OCI-LY3 (cell line): ENCODE results near the gene CHMP4A.

Experiments used
- CTCF ChIP-seq: fragments of 200-600, 300-600 bp; sonication (generic); IDR thresholded peaks from 2 replicates; pipeline ENCODE4 v1.5.1; 2014; ENCODE audit warnings: antibody characterized with exemption, low read length, low read depth
- EZH2phosphoT487 ChIP-seq: fragments of 200-600 bp; shearing (Covaris generic); IDR thresholded peaks from 2 replicates; pipeline ENCODE4 v1.6.1; 2018; ENCODE audit warnings: antibody characterized with exemption, mixed run types, low read depth

DNA sequence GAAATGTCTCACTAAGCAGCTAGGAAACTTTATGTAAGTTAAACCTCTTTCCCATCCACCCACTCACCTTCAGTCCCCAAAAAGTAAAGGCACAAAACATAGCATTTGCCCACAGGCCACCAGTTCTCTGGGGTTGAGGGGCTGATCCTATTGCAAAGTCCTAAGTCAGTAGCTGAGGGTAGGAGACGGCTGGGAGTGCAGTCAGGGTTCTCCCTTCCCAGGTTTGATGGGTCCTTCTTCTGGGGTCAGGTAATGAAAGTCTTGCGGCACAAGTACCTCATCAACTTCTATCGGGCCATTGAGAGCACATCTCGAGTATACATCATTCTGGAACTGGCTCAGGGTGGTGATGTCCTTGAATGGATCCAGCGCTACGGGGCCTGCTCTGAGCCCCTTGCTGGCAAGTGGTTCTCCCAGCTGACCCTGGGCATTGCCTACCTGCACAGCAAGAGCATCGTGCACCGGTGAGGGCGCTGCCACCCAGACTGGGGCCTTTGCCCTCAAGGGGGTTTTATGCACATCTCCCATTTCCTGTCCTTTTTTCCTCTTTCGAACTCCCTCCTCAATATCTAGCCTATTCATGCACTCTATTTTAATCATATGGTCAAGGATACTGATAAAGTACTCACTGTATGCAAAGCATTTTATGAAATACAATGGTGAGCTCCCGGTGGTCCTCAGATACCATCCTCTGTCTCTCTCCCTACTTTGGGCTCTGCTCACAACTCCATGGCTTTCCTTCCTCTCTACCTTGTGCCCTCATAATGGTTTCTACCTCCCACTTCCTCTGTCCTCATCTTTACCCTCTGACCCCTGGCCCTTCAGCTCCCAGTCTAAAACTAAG lies 6.8 kb downstream of the CHMP4A start:
- TF ChIP-seq CTCF, result no peak
- TF ChIP-seq EZH2phosphoT487, result no peak
